Kasumi-1 (cell line): ENCODE measurements around the gene ACR.
A peak's percentile ranks its signal among the peaks of the same experiment; 100 is the strongest.

Experiments
- DNase-seq, 2 experiments: peaks; one replicate each; lab custom pipeline; 2025; lab: John Stamatoyannopoulos, UW

The ACR gene

DNA sequence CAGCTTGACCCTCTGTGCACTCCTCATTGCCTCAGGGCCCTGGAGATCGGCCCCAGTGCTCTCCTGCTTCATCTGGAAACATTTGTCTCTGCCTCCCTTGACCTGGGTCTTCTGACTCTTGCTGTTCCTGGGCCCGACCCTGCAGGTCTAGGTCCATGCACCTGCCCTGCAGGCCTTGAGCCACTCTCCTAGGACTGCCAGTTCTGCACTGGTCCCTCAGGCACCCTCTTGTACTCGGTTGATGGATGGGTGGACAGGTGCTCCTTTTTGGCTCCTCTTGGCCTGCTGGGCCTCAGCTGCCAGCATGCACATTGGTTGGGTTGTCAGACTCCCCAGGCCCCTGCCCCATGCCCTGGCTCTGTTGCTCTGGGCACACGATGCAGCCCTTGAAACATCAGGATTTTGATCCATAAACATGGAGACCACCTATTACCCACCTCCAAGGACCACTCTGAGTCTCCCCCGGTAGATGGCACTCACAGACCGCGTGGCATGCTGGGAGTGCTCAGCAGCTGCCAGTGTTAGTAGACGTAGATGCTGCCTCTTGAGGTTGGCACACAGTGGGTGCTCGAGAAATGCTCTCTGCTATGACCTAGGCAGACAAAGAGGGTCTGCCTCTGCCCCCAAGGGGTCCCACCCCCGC is 20.2 kb upstream of the ACR start:
- no peak for DNase-seq

DNA sequence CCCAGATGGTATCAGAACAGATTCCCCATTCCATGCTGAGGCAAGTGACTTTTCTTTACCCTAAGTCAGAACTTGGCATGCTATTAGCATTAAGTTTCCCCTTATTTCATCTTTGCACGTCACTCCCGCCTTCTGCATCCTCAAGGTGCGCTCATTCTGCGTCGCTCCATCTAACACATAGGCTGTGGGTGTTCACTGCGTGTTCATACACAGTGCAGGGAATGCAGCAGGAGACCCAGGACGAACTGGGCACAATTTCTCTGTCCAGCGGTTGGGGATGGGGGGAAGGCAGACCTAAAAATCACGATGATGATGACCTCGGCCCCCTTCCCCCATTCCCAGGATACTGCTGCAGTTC is 19.7 kb upstream of the ACR start:
- DNase-seq = no peak

DNA sequence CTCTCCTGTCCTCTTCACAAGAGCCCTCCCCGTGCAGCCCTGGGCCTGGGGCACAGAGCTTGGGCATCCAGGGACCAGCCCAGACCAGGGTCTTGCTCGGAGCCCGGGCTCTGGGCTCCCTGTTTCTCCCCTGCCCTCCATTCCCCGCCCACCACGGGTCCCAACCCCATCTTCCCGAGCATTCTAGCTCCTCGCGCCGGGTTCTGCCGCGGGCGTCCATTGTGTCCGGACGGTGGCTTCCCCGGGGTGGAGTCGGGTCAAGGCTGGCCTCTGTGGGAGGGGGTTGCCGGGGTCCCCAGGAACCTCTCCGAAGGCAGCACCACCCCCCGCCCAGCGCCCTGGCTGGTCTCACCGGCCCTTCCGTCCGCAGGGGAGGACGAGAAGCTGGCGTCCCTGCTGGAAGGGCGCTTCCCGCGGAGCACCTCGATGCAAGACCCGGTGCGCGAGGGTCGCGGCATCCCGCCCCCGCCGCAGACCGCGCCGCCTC is 18.1 kb upstream of the ACR start:
- DNase-seq = no peak

DNA sequence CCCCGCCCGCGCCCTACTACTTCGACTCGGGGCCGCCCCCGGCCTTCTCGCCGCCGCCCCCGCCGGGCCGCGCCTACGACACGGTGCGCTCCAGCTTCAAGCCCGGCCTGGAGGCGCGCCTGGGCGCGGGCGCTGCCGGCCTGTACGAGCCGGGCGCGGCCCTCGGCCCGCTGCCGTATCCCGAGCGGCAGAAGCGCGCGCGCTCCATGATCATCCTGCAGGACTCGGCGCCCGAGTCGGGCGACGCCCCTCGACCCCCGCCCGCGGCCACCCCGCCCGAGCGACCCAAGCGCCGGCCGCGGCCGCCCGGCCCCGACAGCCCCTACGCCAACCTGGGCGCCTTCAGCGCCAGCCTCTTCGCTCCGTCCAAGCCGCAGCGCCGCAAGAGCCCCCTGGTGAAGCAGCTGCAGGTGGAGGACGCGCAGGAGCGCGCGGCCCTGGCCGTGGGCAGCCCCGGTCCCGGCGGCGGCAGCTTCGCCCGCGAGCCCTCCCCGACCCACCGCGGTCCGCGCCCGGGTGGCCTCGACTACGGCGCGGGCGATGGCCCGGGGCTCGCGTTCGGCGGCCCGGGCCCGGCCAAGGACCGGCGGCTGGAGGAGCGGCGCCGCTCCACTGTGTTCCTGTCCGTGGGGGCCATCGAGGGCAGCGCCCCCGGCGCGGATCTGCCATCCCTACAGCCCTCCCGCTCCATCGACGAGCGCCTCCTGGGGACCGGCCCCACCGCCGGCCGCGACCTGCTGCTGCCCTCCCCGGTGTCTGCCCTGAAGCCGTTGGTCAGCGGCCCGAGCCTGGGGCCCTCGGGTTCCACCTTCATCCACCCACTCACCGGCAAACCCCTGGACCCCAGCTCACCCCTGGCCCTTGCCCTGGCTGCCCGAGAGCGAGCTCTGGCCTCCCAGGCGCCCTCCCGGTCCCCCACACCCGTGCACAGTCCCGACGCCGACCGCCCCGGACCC is 17.4 kb upstream of the ACR start:
- no peak for DNase-seq

DNA sequence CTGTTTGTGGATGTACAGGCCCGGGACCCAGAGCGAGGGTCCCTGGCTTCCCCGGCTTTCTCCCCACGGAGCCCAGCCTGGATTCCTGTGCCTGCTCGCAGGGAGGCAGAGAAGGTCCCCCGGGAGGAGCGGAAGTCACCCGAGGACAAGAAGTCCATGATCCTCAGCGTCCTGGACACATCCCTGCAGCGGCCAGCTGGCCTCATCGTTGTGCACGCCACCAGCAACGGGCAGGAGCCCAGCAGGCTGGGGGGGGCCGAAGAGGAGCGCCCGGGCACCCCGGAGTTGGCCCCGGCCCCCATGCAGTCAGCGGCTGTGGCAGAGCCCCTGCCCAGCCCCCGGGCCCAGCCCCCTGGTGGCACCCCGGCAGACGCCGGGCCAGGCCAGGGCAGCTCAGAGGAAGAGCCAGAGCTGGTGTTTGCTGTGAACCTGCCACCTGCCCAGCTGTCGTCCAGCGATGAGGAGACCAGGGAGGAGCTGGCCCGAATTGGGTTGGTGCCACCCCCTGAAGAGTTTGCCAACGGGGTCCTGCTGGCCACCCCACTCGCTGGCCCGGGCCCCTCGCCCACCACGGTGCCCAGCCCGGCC is 16.7 kb upstream of the ACR start:
- no peak for DNase-seq

DNA sequence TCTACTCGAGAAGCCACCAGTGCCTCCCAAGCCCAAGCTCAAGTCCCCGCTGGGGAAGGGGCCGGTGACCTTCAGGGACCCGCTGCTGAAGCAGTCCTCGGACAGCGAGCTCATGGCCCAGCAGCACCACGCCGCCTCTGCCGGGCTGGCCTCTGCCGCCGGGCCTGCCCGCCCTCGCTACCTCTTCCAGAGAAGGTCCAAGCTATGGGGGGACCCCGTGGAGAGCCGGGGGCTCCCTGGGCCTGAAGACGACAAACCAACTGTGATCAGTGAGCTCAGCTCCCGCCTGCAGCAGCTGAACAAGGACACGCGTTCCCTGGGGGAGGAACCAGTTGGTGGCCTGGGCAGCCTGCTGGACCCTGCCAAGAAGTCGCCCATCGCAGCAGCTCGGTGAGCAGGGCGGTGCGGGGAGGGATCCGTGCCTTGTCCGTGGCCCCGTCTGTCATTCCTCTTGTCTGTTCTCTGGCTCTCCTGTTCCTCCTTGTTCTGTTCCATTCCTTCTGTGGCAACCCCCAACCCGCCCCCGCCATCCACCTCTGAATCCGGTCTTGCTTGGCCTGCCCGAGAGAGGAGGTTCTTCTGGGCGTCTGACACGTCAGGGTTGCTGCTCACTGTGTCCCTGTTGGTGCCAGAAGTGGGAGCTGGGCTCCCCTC is 15.8 kb upstream of the ACR start:
- DNase-seq = no peak

DNA sequence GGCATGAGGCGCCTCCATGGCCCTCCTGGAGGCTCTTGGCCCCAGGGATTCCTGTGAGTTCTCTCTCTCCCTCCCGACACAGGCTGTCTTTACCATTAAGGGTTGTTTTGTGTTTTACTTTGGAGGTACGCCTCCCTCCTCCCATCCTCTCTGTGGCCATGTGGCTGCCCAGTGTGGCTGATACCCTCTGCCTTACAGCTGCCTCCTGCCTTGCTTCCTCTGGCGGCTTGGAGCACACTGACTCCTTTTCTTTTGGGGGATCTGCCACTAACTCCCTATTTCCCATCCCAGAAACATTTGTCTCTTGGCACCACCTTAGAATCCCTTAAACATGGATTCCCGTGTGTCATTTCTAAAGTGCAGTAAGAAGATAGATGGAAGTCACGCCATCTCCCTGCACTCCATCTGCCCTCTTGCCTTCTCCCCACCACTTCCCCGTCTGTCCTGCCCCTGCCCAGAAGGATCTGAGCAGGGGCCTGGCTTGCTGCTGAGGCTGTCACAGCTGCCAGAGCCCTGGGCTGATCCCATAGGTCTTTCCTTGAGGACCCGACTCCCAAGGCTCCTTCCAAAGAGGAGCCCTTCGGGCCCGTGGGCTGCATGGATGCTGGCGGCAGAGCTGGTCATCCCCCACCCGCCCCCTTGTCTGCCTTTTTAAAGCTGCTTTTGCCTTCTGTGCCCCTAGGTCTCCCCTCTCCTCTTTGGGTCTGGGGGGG is 15.1 kb upstream of the ACR start:
- no peak for DNase-seq

DNA sequence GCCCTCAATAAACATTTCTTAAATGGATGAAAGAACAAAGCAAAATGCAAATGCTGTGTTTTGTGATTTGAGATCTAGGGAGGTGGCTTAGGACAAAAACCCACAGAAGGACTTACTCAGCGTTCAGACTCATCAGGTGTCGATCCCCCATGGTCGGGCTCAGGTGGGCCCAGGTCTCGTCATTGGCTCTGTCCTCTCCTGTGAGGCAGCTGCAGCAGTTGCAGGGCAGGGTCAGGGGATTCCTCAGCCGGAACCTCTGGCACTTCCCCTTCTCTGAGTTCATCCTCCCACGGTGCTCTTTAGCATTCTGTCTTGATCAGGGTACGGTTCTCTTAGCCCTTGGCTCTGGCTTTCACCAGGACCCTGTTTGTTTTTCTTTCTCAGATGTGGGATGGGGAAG is 14.0 kb upstream of the ACR start:
- no peak for DNase-seq

DNA sequence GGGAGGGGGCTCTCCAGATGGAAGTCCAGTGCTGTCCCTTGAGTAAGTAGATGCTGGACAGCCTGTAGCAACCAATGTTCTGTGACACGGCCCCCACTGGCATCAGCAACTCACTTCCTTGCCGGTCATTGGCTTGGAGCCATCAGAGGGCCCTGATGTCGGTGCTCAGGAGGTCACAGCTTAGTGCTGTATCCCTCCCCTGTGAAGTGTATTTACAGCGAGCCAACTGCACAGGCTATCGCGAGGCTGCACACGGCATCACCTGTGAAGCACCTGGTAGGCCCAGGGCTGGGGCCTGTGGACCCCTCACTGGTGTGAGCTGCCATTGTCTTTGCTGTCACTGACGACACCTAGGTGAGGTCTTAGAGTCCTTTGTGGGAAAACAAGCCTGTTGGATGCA is 13.4 kb upstream of the ACR start:
- DNase-seq = no peak

DNA sequence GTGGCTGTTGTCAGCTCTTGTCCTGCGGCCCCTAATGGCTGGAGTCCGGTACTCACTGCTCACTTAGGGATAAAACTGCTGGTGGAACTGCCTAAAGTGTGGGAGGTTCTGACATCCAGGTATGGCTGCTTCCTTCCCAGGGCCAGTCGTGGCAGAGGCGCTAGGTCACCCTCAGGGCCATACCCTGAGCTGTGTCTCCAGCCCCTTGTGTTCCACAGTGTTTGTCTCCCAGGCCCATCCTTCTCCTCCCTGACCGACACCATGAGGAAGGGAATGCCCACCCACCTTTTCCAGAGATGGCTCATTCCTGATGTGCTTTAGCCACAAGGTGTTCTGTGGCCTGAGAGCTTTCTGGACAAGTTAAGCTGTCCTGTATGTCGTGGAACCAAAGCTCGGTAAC is 12.4 kb upstream of the ACR start:
- no peak for DNase-seq

DNA sequence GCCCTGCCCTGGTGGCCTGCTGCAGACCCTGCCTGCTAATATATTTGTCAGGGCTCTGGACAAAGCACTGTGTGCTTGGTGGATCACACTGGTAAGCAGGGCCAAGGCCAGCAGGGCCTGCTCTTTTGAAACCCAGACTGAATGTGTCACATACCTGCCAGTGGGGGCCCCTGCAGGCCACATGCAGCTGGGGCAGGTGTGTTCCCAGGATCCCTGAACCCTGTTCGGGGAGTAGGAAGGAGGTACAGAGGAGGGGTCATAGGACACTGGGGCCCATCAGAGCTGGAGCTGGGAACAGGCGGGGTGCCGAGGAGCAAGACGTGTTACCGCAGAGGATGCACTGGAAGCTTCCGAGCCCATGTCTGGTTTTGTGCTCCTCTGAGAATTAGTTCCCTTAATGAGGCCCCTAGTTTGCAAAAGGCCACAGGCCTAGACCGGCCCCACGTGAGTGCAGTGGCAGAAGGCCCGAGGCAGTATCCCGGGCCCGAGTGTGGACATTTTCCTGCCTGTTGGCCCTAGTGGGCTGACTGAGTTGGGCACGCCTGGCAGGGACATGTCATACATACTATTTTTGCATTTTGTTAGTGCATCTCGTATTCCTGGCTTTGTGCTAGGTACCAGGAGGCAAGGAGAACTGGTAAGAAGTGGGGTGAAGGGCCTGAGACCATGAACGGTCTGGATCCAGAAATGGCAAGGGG is 11.2 kb upstream of the ACR start:
- DNase-seq = no peak

DNA sequence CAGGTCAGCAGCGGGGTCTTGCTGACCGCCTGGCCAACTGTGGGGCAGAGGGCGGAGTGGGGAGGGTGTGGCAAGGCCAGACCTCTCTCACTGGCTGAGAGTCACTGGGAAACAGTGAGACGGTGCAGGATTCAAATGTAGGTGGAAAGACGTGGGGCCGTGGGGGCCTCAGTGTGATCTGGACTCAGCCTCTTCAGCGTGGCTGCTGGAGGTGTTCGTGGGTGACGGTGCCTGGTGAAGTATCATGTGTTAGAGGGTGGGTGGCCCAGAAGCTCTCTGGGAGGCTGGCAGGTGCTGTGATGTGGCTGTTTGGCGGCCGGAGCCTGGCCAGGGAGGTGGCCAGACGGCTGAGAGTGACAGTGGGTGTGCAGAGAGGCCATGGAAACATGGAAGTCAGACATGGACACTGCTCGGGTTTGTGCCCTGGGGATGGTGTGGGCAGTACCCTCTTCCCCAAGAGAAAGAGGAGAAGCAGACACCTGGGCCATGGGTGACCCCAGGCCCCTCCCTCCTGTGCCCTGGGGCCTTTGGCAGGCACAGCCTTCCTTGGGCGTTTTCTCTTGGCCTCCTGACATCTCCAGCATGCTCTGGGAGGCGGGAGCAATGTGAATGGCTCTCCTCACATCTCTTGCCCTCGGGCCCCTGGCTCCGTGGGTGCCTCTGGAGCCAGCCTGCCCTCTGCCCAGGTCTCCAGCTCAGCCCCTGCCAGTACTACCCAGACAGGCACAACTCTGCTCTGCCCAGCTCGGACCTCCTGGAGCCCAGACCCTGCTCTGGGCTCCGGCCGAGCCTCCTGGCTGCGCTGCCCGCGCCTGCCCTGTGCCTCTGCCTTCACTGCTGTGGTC is 10.1 kb upstream of the ACR start:
- no peak for DNase-seq

DNA sequence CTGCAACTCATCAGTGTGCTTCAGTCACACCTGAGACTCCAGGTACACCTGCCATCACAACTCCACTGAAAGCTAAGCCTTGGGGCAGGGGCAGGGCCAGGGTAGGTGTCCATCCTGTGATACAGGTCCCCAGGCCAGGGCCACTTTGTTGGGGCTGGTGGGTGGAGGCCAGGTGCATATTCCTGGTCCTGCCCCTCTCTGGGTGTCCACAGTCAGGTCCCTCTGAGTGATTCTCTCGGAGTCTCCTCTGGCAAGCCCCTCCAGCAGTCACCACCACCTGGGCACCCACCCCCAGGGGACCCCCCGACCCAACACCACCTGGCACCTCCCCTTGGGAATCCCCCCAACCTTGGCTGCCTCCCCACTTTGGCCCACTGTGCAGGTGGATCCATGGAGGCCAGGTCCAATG is 9.5 kb upstream of the ACR start:
- no peak for DNase-seq

DNA sequence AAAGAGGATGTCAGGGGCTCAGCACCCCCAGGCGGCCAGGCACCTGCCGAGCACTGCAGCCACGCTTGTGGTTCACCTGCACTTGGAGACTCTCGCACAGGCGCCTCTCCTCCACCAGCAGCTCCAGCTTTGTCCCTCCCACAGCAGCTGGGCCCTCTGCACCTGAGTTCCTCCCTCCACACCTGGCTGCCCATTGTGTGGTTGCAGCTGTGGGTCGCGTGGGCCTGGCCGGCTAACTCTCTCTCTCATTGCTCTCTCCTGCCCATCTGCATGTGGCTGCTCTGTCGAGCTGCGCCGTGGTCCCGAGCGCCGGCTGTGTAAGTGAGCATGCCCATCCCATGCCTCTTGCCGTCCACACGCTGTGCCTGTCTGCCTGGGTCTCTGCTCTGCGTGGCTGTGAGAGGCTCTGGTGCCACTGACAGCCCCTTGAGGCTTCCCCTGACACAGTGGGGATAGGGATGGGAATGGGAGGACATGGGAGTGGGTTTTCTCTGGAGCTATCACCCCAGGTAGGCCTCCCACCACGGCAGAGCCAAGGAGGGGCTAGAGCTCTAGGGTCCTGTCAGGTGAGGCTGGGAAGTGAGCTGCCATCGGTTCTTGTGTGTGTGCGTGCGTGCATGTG is 8.5 kb upstream of the ACR start:
- DNase-seq = no peak

DNA sequence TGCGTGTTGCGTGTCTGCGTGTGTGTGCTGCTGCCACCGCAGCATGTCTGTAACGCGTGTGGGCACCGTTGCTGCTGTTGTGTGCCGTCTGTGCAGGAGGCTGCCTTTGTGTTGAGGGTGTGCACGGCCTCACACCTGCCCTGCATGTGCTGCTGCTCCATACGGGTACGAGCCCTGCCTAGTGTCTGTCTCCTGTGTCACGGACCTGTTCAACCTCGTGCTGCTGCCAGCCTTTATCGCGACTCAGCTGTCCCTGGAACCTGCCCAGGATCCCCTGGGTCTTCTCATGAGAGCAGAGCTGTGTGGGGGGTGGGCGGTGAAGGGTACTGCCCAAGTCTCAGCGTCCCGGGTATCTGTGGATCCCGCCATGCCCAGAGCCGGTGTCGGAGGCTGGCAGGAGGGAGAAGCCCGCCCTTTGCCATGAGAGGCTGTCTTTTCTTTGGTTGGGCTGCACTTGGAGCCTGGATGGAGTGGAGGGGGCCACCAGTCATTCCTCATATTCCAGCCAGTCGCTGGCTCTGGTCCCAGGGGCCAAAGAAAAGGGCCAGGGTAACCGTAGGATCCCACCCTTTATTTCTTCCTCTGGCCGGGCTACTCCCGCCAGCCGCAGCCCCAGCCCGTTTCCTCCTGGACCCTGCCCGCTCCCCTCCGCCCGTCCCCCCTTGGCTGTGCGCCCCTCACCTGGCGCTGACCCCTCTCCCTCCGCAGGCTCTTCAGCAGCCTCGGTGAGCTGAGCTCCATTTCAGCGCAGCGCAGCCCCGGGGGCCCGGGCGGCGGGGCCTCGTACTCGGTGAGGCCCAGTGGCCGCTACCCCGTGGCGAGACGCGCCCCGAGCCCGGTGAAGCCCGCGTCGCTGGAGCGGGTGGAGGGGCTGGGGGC is 7.8 kb upstream of the ACR start:
- DNase-seq = no peak

DNA sequence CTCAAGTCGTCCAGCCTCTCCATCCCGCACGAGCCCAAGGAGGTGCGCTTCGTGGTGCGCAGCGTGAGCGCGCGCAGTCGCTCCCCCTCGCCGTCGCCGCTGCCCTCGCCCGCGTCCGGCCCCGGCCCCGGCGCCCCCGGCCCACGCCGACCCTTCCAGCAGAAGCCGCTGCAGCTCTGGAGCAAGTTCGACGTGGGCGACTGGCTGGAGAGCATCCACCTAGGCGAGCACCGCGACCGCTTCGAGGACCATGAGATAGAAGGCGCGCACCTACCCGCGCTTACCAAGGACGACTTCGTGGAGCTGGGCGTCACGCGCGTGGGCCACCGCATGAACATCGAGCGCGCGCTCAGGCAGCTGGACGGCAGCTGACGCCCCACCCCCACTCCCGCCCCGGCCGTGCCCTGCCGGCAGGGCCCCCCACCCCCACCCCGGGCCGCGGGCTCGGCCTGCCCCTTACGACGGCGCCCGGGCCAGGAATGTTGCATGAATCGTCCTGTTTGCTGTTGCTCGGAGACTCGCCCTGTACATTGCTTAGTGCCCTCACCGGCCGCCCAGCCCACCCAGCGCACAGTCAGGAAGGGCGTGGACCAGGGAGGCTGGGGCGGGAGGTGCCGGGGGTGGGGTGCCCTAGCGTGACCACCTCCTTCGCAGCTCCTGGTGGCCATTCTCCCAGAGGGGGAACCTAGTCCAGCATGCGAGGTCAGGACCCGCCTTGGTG is 6.9 kb upstream of the ACR start:
- DNase-seq = no peak

DNA sequence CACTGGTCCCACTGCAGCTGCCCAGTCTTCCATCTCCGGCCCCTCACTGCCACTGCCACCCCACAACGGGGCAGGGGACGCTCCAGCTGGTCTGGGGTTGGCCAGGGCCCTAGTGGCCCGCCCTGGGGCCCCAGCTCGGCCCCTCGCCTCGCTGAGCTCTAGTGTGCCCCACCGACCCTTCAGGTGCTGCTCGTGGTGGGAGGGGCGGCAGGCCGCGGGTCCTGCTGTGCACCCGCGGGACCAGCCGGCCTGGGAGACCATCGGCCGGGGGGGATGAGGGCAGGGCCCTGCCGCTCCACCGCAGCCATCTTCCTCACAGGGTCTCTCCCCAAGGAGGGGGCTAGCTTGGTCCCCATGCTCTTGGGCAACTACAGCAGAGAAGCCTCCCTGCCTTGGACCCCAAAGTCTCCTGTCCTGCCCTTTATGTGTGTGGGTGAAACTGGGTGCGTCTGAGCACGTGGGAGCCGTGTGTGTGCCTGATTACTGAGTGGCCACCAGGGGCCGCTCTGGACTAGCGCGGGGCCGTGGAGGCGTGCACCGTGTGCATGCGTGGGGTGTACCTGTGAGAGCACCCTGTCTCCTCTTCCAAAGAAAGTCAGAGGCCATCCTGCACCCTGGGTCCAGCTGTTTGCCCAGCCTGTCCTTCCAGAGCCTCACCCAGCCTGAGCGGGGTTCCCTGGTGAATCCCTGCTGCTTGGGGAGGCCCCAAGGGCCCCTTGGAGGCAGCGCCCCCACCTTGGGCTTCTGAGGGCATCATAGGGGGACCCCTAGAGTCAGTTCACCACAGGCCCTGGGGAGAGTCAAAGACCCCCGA is 6.0 kb upstream of the ACR start:
- peak; percentile 60 to 66 for DNase-seq
